ENCODE results near the gene NEUROD1.
A peak's percentile ranks its signal among the peaks of the same experiment; 100 is the strongest.

Gene NEUROD1

DNA sequence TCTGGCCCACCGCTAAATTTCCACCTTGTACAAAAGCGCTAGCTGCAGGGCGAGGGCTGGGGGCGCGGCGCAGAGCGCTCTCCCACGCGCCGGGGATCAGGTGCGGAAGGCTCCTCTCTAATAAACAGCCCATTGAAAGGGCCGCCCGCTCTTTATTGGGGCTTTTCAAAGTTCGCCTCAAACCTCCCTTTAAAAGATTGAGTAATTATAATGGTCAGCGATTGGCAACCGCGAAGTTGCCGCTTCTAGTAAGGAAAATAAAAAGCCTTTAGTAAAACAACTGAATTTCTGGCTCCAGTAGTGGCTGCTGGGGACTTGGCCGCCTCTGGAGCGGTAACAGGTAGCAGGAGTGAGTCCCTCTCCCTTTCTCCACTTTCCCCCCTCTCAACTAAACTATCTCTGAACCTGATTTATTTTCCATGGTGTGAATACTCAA is 755 bp downstream of the NEUROD1 start:
- no peak for DNase-seq

DNA sequence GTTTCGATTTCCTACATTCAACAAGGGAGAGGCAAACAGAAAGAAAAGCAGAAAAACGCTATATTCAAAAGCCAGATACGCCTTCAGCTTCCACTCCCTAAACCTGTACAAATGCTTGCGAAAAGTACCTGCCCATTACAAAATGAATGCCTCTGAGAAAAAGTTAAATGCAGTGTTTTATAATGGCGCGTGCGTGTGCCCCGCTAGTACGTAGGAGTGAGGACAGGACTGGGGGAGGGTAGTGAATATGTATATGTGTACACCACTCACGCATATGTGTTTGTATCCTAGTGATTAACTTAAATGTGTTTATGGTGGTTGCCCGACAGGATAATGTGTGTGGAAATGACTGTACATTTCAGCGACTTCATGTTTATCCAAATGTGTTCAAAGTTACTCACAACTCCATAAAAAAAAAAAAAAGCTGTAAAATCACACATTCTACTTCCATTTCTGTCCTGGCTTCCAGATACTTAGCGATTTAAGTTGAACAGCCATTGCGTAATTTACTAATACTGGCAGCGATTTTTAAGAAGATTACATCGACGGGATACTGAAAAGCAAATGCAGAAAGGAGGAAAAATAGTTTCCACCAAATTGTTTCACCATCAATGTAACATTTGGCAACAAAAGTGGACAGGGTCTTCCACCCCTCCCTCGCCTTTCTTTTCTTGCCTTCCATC is 1.3 kb downstream of the NEUROD1 start:
- DNase-seq, result no peak

DNA sequence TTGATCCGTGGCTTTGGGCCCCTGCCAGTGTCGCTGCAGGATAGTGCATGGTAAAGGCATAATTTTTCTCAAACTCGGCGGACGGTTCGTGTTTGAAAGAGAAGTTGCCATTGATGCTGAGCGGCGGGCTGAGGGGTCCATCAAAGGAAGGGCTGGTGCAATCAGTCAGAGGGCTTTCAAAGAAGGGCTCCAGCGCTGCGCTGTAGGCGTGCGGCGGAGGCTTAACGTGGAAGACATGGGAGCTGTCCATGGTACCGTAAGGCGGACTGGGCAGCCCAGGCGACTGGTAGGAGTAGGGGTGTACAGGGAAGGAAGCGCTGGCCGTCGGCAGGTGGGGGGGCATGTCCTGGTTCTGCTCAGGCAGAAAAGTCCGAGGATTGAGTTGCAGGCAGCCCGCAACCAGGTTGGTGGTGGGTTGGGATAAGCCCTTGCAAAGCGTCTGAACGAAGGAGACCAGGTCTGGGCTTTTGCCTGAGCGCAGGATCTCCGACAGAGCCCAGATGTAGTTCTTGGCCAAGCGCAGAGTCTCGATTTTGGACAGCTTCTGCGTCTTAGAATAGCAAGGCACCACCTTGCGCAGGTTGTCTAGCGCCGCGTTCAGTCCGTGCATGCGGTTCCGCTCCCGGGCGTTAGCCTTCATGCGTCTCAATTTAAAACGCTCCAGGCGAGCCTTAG is 2.3 kb downstream of the NEUROD1 start:
- DNase-seq, result peak; percentile 81

DNA sequence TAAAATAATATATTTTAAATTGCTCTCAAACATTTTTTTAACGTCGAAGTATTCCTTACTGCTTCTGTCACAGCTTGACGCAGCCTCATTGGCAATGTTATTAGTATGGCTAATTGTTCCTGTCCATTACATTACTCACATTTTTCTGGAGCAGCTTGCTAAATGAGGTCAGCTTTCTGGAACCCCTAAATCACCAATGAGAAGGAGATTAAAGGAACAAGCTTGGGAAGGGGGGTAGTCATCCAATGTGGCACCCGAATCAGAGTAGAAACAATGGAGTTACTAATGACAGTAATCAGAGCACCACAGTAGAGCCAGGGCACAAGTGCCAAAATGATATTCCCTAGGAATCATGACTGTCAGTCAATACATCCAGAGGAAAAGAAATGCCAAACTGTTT is 5.1 kb downstream of the NEUROD1 start:
- no peak for DNase-seq

DNA sequence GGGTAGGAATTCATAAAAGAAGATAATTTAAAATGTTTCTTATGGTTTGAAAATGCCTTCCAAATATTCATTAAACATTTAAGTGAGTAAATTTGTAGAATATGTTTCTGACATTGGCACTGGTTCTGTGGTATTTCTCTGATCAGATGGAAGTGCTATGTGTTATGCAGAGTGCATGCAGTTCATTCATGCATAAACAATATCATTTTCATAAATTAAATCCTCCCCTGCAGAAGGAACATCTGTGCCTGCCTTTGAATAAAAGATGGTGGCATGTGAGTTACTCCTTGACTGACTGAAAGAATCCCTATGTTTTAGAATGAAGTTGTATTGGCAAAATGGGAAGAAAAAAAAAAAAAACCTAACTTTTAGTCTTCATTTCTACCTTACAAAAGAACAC is 5.9 kb downstream of the NEUROD1 start:
- no peak for DNase-seq

DNA sequence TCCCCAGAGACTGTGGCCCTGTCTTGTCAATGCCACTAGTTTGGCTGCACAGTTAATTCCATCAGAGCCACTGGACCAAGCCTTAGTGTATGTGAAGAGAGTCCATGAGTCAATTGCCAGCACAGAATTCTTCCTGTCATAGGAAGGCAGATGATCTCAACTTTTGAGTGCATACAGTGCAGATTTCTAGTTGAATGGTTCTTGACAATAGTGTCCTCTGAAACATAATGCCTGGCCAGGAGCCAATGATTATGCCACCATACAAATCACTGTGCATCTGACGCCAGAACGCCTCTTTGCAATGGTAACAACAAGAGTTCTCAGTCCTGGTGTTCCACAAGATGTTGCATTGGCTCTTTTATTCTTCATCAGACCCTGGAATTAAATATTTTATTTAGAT is 7.1 kb downstream of the NEUROD1 start:
- DNase-seq, result no peak

DNA sequence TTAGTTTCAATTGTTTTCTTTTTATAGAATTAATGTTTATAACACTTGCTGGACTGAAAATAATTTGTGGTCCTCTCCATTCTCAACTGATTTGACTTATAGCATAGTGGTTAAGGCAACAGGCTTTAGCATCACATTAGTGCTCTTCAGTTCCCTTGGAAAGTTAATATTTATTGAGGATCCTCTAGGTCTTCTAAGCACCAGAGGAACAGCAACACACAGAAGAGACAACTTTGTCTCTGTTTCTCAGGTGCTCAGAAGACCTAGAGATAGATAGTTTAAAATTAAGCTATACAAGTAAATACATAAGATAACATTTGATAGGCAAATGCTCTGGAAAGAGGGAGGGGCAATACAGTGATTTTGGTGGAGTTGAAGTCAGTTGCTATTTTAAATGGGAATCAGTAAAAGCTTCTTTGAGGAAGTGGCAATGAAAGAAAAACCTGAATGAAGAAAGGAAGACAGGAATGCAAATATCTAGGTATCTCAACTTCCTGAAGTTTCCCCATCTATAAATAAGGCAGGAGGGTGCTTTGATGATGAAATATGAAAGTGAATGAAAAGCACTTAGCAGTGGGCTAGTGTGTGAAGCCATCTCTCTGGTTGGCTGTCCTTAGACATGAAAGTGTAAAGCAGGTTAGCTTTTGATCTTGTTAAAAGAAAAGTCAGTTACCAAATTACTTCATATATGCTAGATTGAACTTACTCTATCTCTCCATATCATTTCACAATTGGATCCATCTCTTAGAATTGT is 7.9 kb downstream of the NEUROD1 start:
- no peak for DNase-seq

DNA sequence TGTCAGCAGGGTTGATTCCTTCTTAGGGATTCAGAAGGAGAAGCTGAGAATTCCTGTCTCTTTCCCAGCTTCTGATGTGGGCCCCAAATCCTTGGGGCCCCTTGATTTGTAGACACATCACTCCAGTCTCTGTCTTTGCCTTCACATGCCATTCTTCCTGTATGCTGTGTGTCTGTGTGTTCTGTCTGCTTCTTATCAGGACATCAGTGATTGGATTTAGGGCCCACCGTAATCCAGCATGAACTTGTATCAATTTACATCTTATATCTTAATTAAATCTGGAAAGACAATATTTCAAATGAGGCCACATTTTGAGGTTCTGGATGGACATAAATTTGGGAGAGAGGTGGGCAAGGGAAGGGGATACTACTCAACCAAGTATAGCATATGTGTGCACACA is 9.7 kb downstream of the NEUROD1 start:
- DNase-seq, result no peak

DNA sequence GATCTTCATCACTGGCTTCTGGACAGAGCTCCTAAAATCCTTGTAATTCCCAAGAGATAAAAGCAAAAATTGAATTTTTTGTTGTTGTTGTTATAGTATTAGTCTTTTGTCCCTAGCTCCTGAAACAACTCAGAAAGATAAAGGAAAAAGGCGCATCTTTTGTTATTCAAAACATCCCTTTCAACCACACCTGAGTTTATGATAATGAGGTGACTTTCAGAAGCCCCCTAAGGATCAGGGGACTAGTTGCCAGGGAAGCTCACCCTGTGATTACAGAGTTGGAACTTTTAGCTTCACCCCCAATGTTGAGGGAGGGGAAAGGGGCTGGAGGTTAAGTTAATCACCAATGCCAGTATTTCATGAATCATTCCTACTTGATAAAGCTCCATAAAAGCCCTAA is 13.1 kb downstream of the NEUROD1 start:
- no peak for DNase-seq

DNA sequence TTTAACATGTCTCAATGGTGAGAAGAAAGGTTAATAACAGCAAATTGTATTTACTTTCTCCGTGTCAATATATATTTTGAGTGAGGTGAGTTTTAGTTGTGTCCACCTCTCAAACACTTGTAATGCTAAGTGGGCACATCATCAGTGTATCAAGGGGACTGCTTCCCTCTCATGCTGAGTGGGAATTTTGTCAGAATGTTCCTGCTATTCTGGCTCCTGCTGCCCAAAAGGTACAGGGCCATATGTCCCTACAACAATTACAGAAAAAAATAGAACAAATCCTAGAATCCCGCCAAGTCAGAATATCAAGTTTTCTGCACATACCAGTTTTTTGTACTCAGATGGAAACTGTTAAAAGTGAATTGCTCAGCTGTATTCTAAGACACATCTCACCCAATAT is 18.0 kb downstream of the NEUROD1 start:
- no peak for DNase-seq

DNA sequence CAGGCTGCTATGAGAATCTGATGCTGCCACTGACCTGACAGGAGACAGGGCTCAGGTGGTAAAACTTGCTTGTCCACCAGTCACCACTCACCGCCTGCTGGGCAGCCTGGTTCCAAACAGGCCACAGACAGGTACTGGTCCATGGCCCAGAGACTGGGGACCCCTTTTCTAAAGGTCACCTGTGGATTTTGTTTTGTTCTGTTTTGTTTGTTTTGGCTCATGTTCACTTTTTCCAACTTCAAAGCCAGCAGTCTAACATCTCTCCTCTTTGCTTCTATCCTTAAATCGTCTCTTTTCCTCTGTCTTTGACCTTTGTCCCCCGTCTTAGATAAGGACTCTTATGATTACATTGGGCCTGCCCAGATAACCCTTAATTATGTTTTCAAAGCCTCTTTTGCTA is 20.1 kb downstream of the NEUROD1 start:
- no peak for DNase-seq

DNA sequence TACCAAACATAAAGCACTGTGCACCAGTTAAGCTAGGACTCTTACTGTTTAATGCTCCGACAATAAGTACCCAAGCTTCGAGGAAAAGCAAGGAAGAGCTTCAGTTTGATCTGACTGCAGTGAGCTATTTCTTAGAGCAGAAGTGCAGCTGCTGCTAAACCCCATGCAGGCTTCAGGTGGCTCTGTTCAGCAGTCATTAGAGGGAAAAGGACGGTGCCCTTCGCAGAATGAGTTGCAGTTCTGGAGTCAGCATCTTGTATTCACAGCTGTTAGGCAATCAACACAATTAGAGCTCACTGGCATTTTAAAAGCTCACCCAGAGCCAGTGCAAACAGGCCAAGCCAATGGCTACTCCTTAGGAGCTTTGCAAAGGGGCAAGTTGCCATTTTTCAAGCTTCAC is 21.9 kb downstream of the NEUROD1 start:
- DNase-seq, result no peak

DNA sequence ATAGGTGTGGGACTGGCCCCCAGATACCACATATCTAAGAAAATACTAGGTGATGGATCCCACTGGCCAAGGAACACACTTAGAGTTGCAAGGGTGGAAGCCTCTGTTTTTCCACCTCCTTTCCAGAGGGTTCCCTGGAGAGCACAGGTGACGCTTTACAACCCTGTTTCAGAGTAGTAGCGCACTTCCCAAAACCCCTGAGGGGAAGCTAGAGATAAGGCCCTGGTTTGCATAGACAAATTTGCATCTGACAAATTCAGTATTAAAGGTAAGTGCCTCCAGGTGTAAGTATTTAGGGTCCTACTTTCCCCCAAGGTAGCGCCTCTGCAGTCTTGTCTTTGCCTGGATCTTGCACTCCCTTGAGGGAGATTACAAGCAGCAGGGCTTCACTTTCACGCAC is 22.9 kb downstream of the NEUROD1 start:
- DNase-seq, result no peak

DNA sequence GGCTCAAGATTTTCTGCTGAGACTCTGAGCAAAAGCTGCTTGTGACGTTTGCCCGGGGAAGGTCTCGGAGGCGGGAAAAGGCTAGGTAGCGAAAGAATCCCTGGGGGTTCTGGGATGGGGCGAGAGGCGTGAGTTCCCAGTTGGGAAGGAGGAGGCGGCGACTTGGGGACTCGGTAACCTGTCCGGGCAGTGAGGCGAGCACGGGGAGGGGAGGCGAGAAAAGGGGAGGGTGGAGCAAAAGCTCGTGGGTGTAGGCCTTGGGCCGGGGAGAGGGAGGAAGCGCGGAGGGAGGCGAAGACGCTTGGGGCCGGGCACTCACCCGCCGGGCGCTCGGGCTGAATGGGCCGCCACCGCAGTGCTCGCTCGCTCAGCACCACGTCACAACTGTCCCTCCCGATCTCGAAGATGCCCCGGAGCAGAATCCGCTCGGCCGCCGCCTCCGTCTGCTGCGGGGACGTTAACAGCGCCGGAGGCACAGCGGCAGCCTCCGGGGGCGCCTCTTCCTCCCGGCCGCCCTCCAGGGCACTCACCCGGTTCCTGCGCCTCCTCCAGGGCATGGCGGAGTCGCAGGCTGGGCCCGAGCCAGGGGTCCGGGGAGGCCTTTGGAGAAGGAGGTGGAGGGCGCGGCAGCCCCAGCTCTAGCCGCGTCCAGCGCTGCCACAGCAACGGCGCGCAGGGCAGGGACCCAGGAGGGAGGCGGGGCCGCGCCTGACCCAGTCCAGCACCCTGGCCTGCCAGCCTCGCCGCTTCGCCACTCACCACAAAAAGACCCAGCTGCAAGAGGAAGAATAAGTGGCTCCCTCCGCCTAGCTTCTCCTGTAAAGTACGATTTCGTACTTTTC is 23.6 kb downstream of the NEUROD1 start, which contains the start of gene CERKL:
Gene CERKL (minus strand): TSS at position 656 of the 842 bp plus-strand sequence. CDS start 99 bp downstream, at position 557.
- peak; percentile 64 for DNase-seq

DNA sequence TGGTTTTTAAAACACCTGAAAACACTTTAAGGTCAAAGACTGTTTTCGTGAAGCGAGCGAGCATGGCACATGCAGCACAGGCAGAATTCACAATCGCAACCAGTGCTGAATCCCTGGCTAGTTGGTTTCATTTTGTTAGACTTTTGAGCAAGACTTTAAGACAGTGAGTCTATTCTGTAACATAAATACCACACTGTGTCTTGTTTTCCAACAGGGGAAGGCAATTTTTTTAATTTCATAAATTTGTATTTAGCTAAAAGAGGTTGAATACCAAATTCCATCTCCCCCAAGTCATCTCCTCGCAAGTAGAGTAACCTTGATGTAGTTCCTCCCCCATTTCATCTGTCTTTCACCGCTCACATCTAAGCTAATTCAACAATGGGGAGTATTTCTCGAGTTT is 24.8 kb downstream of the NEUROD1 start:
- DNase-seq, result no peak

DNA sequence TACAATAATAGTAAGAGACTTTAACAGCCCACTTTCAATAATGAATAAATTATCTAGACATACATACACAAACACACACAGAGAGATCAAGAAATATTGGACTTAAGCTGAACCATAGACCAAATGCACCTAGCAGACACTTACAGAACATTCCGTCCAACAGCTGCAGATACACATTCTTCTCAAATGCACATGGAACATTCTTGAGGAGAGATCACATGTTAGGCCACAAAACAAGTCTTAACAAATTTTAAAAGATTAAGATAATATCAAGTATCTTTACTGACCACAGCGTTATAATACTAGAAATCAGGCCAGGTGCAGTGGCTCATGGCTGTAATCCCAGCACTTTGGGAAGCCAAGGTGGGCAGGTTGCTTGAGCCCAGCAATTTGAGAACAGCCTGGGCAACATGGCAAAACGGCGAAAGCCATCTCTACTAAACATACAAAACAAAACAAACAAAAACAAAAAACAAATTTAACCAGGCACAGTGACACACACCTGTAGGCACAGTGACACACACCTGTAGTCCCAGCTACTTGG is 30.8 kb downstream of the NEUROD1 start:
- no peak for DNase-seq

DNA sequence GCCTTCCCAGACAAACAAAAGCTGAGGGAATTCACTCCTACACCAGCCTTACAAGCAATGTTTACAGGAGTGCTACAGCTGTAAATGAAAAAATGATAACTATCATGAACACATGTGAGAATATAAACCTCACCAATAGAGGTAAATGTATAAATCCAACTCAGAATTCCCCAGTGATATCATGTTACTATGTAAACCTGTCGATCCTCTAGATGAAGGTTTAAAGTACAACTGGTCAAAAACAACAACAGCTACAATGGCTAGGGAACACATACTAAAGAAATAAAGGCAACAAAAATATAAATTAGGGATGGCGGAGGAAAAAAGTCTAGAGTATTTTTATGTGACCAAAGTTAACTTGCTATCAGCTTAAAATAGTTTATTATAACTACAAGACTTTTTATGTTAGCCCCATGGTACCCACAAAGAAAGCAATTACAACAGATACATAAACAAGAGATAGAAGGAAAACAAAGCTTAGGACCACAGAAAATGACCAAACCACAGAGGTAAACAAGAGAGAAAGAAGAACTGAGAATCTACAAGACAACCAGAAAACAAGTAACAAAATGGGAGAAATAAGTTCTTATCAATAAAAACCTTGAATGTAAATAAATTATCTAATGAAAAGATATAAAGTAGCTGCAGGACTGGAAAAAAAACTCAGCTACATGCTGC is 31.7 kb downstream of the NEUROD1 start:
- DNase-seq, result no peak

DNA sequence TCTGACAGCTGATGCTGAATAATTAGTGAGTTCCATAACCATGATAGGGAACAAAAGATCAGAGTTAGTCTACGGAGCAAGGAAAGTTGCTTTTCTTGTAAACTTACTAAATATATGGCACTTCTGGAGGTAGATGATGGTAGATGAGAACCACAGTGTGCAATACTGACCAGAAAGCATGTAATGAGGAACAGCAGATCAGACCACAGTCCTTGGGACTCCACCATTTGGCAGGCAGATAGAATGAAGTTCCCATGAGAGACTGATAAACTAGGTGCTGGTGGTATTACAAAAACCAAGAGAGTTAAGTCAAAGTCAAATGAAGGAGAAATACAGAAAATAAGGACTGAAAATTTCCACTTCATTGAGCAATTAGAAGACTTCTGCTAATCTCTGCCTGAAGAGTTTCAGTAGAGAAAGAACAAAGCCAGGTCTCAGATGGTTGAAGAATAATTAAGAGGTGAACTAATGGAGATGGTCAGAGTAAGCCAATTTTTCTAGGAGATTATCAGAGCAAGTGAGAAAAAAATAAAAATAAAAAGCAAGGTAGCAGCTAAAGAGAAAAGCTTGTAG is 33.8 kb downstream of the NEUROD1 start:
- DNase-seq, result no peak

DNA sequence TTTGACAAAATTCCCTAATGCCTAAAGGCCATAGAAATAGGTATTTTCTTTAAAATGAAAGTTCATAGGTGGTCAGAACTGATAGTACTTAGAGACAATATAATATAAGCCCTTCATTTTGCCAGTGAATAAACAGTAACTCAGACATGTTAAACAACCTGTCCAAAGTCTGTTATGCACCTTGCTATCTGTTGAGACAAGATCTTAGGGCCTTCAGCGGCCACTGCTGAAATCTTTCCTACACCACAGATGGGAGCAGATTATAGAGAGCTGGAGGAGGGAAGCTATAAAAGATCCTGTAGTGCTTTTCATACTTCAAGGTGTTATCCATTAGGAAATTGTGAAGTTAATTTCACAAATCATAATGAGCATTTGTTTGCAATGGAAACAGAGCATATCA is 37.2 kb downstream of the NEUROD1 start:
- no peak for DNase-seq

DNA sequence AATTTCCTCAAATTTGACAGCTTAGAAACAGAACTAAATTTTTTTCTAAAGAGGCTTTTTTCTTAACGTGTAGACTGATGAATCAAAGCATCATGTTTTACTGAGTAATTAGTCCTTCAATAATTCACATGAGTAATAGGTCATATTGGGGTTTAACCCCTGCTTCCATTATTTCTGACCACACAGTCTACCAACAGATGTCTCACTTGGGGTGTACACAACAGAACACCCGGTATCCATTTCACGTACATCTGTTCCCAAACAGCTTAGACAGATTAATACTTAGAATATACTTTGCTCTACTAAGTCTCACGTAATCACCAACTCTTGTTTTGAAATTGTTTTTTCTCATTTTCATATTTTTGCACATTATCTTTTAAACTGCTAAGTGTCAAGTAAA is 38.2 kb downstream of the NEUROD1 start:
- DNase-seq, result no peak

DNA sequence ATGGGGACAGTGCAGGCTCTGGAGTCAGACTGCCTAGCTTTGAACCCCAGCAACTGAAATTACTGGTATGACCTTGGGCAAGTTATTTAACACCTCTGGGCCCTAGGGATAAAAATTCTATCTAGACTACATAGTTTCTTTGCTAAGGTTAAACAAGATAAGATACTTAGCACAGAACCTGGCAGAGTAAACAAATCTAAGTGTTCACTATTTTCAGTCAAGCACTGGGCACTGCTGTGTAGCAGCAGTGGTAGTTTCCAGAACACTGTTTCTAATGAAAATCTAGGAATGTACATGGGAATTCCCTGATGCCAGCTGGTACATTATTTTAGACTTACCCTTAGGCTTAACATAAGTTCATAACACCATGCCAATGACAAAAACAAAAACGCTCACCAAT is 40.6 kb downstream of the NEUROD1 start:
- DNase-seq, result no peak

Data from activated CD8-positive, alpha-beta memory T cell treated with anti-CD3 and anti-CD28 coated beads for 24 hours (primary cell).